OCI-LY7 (cell line): ENCODE results near the gene SLC17A7. TPM values are rescaled to one million over a fixed set of nuclear protein-coding genes. Genes with fewer than 3 reads are reported as not detected.

Source experiments
- BruUV-seq: library from RNA; stranded (reverse); fragments of 400-500 nt; replicated peaks from 2 replicates; lab custom pipeline; 2021; lab: Mats Ljungman, UMichigan
- CTCF ChIA-PET: fragments of 300-600 bp; sonication (Branson Sonifier 250); formaldehyde crosslinking; loops from one replicate; lab custom pipeline; 2022; ENCODE audit warnings: antibody characterized with exemption; ENCODE audit not compliant: unreplicated experiment; lab: Charles Lee
- POLR2A ChIA-PET: fragments of 300-600 bp; sonication (Branson Sonifier 250); formaldehyde crosslinking; loops from one replicate; lab custom pipeline; 2022; ENCODE audit warnings: antibody characterized with exemption; lab: Charles Lee
- DNase-seq: peaks from one replicate; pipeline ENCODE4 v3.0.0-alpha.2; 2015; ENCODE audit warnings: low spot score
- H2AFZ ChIP-seq: fragments of 200-600 bp; sonication (generic), shearing (Covaris generic); 2 replicates; pipeline ENCODE4 v1.6.1; 2014; ENCODE audit warnings: mild to moderate bottlenecking, antibody characterized with exemption, low read length, moderate library complexity
- H3K27ac ChIP-seq: fragments of 200-600 bp; sonication (generic); 2 replicates; pipeline ENCODE4 v1.5.1; 2014; ENCODE audit warnings: mixed run types, low read depth, mild to moderate bottlenecking, moderate library complexity, low read length, inconsistent platforms; ENCODE audit not compliant: poor library complexity, severe bottlenecking
- H3K36me3 ChIP-seq: fragments of 200-600 bp; sonication (generic); 2 replicates; pipeline ENCODE4 v1.6.1; 2014; ENCODE audit warnings: mild to moderate bottlenecking, antibody characterized with exemption, low read length, moderate library complexity, mixed read lengths; ENCODE audit not compliant: insufficient read depth
- H3K4me1 ChIP-seq: fragments of 200-600 bp; sonication (generic); 2 replicates; pipeline ENCODE4 v1.5.1; 2014; ENCODE audit warnings: mild to moderate bottlenecking, low read length; ENCODE audit not compliant: insufficient read depth, poor library complexity, severe bottlenecking
- H3K4me2 ChIP-seq: fragments of 200-600 bp; sonication (generic); 2 replicates; pipeline ENCODE4 v1.6.1; 2014; ENCODE audit warnings: mild to moderate bottlenecking, low read length
- H3K4me3 ChIP-seq: fragments of 200-600 bp; sonication (generic); 2 replicates; pipeline ENCODE4 v1.5.1; 2014; ENCODE audit warnings: mild to moderate bottlenecking, low read depth, low read length; ENCODE audit not compliant: poor library complexity, severe bottlenecking
- H3K79me2 ChIP-seq: fragments of 200-600 bp; sonication (generic); 2 replicates; pipeline ENCODE4 v1.6.1; 2016; ENCODE audit warnings: low read depth, mild to moderate bottlenecking, low read length, moderate library complexity, mixed read lengths; ENCODE audit not compliant: insufficient read depth
- H3K9me2 ChIP-seq: fragments of 200-600 bp; sonication (generic); 2 replicates; pipeline ENCODE4 v1.6.1; 2016; ENCODE audit warnings: mild to moderate bottlenecking, low read length, mixed read lengths; ENCODE audit not compliant: insufficient read depth
- H3K9me3 ChIP-seq: fragments of 200-600 bp; sonication (generic); 2 replicates; pipeline ENCODE4 v1.6.1; 2014; ENCODE audit warnings: mild to moderate bottlenecking, mixed run types, low read length, mixed read lengths
- H4K20me1 ChIP-seq: fragments of 200-600 bp; sonication (generic); 2 replicates; pipeline ENCODE4 v1.6.1; 2014; ENCODE audit warnings: mild to moderate bottlenecking, antibody characterized with exemption, low read length, moderate library complexity, mixed read lengths; ENCODE audit not compliant: insufficient read depth
- EZH2phosphoT487 ChIP-seq: fragments of 200-600 bp; sonication (generic); IDR thresholded peaks from 2 replicates; pipeline ENCODE4 v1.6.1; 2018; ENCODE audit warnings: low read depth, borderline replicate concordance, mild to moderate bottlenecking, mixed run types, antibody characterized with exemption, low read length, moderate library complexity, mixed read lengths
- intact Hi-C: fragments of 100-400 bp; cut with micrococcal nuclease; formaldehyde crosslinking; loops from one replicate; pipeline ENCODE4 v1.10.0; 2022; ENCODE audit not compliant: unreplicated experiment
- total RNA-seq, 2 experiments: library from RNA; depleted of rRNA in 1 of 2; stranded (reverse); fragments of >200 nt in 1 of 2; shearing (Covaris generic) in 1 of 2; gene quantifications; 2 replicates each; pipeline ENCODE4 v1.2.3, GENCODE V29; 2014 to 2022
- TF ChIP-seq, protein P1 (sequence below): fragments of 200-600 bp; sonication (generic); conservative IDR thresholded peaks from 2 replicates; pipeline ENCODE4 v1.5.1; 2014; ENCODE audit warnings: mild to moderate bottlenecking, antibody characterized with exemption, low read length, moderate library complexity, mixed read lengths

SLC17A7 gene
- total RNA-seq, 2 experiments from 2014 or later: 1.3 TPM

DNA sequence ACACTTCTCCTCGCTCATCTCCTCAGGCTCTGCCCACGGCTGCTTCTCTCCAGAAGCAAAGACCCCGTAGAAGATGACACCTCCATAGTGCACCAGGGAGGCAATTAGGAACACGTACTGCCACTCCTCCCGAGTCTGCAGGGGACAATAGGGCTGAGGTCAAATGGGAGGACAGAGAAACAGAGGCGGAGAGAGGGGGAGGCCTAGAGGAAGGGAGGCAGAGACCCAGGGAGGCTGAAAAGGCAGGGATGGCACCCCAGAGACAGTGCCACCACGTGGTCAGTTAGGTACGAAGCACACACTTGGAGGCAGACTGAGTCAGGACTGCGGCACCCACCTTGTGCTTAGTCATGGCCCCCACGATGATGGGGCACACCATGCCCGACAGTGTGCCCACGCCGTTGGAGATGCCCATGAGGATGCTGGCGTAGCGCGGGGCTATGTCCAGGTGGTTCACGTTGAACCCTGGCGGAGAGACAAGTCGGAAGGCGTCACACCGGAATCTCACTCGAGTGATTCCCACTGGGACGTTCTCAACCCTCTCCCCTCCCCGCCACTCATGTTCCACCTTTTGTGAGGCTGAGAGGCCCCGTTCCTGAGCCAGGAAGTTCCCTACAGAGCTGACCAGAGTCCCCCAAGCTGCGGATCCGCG lies 10.5 kb downstream of the SLC17A7 start:
- CTCF ChIA-PET: no interaction called here
- peak overlapping the region; percentile 5; the same call in 1 of the 2 replicates for H3K4me2 ChIP-seq
- H3K4me1 ChIP-seq: peaks cover 41% of the 10 kb centered on the region
- H3K27ac ChIP-seq: no peak overlapping the region
- H3K9me3 ChIP-seq: no peaks in the 10 kb centered on the region
- H2AFZ ChIP-seq: peak overlapping the region; percentile 22; the same call in 1 of the 2 replicates
- H3K79me2 ChIP-seq: no peaks in the 10 kb centered on the region
- POLR2A ChIA-PET: no interaction called here
- no peaks in the 10 kb centered on the region for H3K9me2 ChIP-seq
- no peaks in the 10 kb centered on the region for H4K20me1 ChIP-seq
- DNase-seq: peak; percentile 79
- no peak for TF ChIP-seq EZH2phosphoT487
- TF ChIP-seq, protein P1, sequence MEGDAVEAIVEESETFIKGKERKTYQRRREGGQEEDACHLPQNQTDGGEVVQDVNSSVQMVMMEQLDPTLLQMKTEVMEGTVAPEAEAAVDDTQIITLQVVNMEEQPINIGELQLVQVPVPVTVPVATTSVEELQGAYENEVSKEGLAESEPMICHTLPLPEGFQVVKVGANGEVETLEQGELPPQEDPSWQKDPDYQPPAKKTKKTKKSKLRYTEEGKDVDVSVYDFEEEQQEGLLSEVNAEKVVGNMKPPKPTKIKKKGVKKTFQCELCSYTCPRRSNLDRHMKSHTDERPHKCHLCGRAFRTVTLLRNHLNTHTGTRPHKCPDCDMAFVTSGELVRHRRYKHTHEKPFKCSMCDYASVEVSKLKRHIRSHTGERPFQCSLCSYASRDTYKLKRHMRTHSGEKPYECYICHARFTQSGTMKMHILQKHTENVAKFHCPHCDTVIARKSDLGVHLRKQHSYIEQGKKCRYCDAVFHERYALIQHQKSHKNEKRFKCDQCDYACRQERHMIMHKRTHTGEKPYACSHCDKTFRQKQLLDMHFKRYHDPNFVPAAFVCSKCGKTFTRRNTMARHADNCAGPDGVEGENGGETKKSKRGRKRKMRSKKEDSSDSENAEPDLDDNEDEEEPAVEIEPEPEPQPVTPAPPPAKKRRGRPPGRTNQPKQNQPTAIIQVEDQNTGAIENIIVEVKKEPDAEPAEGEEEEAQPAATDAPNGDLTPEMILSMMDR: peak; percentile 75
- H3K4me3 ChIP-seq: no peak overlapping the region
- intact Hi-C loops: loop anchor here (1.0 kb wide), 1 partner anchor 39 kb away; no protein-coding TSS in a partner anchor
- H3K36me3 ChIP-seq: no peaks in the 10 kb centered on the region
- no TSS peak for BruUV-seq

- ChIA-PET CTCF (no interaction called here), POLR2A (interaction anchor here (0.6 to 1.9 kb wide), 2 partner anchors 19 to 107 kb away, joined by 3 to 5 read pairs; no protein-coding TSS in a partner anchor)
- peak overlapping the region; percentile 22; the same call in 1 of the 2 replicates for H2AFZ ChIP-seq
- no peak for DNase-seq
- H3K36me3 ChIP-seq: no peaks in the 10 kb centered on the region
- intact Hi-C loops: loop anchor here (1.0 kb wide), 1 partner anchor 38 kb away; no protein-coding TSS in a partner anchor
- BruUV-seq: no TSS peak
- peaks cover 47% of the 10 kb centered on the region for H3K4me1 ChIP-seq
- peak overlapping the region; percentile 5; the same call in 1 of the 2 replicates for H3K4me2 ChIP-seq
- H3K9me2 ChIP-seq: no peaks in the 10 kb centered on the region
- H3K9me3 ChIP-seq: no peaks in the 10 kb centered on the region
- H3K79me2 ChIP-seq: no peaks in the 10 kb centered on the region
- H3K4me3 ChIP-seq: no peak overlapping the region
- no peak for TF ChIP-seq EZH2phosphoT487
- TF ChIP-seq, protein P1: no peak
- no peaks in the 10 kb centered on the region for H4K20me1 ChIP-seq
- H3K27ac ChIP-seq: no peak overlapping the region
These were observed 11.1 kb downstream of the SLC17A7 start for GRCh38 chr19:49430172-49430677.
